ENCODE results near the gene KAT14.
"Not testable (repeated sequence)": the region's sequence is repeated elsewhere in the genome, so short reads cannot be mapped to it uniquely, and the experiment has no call there.

Gene KAT14

GRCh38 chr20:18224968-18225568 is 87.4 kb downstream of the KAT14 start:
- no peak for DNase-seq

DNA sequence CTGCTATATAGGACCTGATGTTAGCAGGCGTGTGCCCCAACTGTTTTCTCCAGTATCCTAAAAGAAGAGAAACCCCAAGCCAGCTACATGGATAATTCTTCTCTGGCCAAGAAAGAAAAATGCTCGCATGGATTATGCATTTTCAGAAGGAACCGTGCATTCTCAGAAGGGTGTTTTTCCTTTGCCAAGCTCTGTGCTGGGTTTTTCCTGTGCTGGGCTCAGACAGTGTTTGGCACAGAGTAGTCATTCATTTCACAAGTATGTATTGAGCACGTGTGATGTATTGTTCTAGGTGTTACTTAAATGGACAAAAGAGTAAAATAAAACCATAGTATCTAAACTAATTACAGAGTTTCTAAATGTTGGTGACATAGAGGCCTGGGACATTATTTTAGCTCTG is 88.0 kb downstream of the KAT14 start:
- no peak for DNase-seq

DNA sequence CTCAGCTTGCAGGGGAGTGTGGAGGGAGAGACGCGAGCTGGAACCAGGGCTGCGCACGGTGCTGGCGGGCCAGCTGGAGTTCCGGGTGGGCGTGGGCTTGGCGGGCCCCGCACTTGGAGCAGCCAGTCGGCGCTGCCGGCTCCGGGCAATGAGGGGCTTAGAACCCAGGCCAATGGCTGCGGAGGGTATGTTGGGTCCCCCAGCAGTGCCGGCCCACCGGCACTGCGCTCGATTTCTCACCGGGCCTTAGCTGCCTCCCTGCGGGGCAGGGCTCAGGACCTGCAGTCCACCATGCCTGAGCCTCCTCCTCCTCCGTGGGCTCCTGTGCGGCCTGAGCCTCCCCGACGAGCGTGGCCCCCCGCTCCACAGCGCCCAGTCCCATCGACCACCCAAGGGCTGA is 89.1 kb downstream of the KAT14 start:
- DNase-seq = not testable (repeated sequence)

GRCh38 chr20:18233408-18233943 is 95.8 kb downstream of the KAT14 start:
- DNase-seq = no peak

All from stimulated activated naive CD4-positive, alpha-beta T cell (primary cell).